Panc1 (cell line): ENCODE data around the gene NOC2L. TPM values are rescaled to one million over a fixed set of nuclear protein-coding genes. Genes with fewer than 3 reads are reported as not detected.

Experiments
- ATAC-seq: fragments of 200-7000 bp; cut with Tn5 transposase; 2 replicates; pipeline ENCODE4 v1.9.1; 2020; ENCODE audit warnings: mild to moderate bottlenecking, moderate library complexity
- BruUV-seq: library from RNA; stranded (reverse); fragments of 400-500 nt; replicated peaks from 2 replicates; lab custom pipeline; 2021; lab: Mats Ljungman, UMichigan
- CTCF ChIA-PET: fragments of 300-600 bp; sonication (Branson Sonifier 250); formaldehyde crosslinking; loops from one replicate; lab custom pipeline; 2022; ENCODE audit warnings: antibody characterized with exemption; lab: Charles Lee
- POLR2A ChIA-PET: fragments of 300-600 bp; sonication (Branson Sonifier 250); formaldehyde crosslinking; loops from one replicate; lab custom pipeline; 2022; ENCODE audit warnings: antibody characterized with exemption; lab: Charles Lee
- DNase-seq: peaks from one replicate; pipeline ENCODE4 v3.0.0-alpha.2; 2010; ENCODE audit warnings: low read depth, low spot score
- H3K27ac ChIP-seq: 2 replicates; pipeline ENCODE4 v1.5.1; 2011; ENCODE audit warnings: mild to moderate bottlenecking, low read length, inconsistent platforms
- H3K27me3 ChIP-seq: fragments of 200-500 bp; sonication (Bioruptor generic); 2 replicates; pipeline ENCODE4 v1.6.0; 2014; ENCODE audit warnings: low read length, inconsistent platforms; ENCODE audit not compliant: control insufficient read depth, insufficient read depth
- H3K36me3 ChIP-seq: fragments of 200-500 bp; sonication (Bioruptor generic); 2 replicates; pipeline ENCODE4 v1.5.1; 2014; ENCODE audit warnings: inconsistent platforms, mild to moderate bottlenecking, low read length, moderate library complexity; ENCODE audit not compliant: control insufficient read depth, insufficient read depth
- H3K4me1 ChIP-seq: 2 replicates; pipeline ENCODE4 v1.5.1; 2011; ENCODE audit warnings: inconsistent platforms, mild to moderate bottlenecking, low read length, moderate library complexity; ENCODE audit not compliant: control insufficient read depth, insufficient read depth
- H3K4me3 ChIP-seq, 2 experiments: 2 replicates each; pipeline ENCODE4 v1.5.1; 2011 to 2012; ENCODE audit warnings: low read depth in 2 of 2, low read length in 2 of 2, mild to moderate bottlenecking in 2 of 2, inconsistent platforms in 1 of 2, moderate library complexity in 1 of 2
- H3K9me3 ChIP-seq: fragments of 200-500 bp; sonication (Bioruptor generic); 2 replicates; pipeline ENCODE4 v1.5.1; 2014; ENCODE audit warnings: low read depth, mild to moderate bottlenecking, inconsistent platforms, low read length, moderate library complexity; ENCODE audit not compliant: control insufficient read depth, insufficient read depth
- CTCF ChIP-seq: fragments of 450-650 bp; IDR thresholded peaks from 2 replicates; pipeline ENCODE4 v1.5.1; 2017; ENCODE audit warnings: mild to moderate bottlenecking
- POLR2AphosphoS5 ChIP-seq: IDR thresholded peaks from 2 replicates; pipeline ENCODE4 v1.6.1; 2012; ENCODE audit warnings: mild to moderate bottlenecking, low read depth, low read length, moderate library complexity
- REST ChIP-seq, 2 experiments: IDR thresholded peaks; 2 replicates each; pipeline ENCODE4 v1.6.1; 2011 to 2012; ENCODE audit warnings: low read depth in 2 of 2, control low read depth in 1 of 2, low read length in 1 of 2, mild to moderate bottlenecking in 1 of 2, moderate library complexity in 1 of 2; ENCODE audit not compliant: insufficient read depth in 1 of 2
- SIN3A ChIP-seq: IDR thresholded peaks from 2 replicates; pipeline ENCODE4 v1.6.1; 2012; ENCODE audit warnings: low read depth, mild to moderate bottlenecking, low read length, moderate library complexity, borderline replicate concordance; ENCODE audit not compliant: insufficient read depth
- TCF7L2 ChIP-seq: IDR thresholded peaks from 2 replicates; pipeline ENCODE4 v1.6.1; 2011; ENCODE audit warnings: mild to moderate bottlenecking, low read depth, low read length, inconsistent platforms
- in situ Hi-C: cut with HindIII; loops from 2 replicates; pipeline ENCODE4 v1.10.0; 2016; ENCODE audit warnings: low sequenced_read_pairs, low pct_unique_long_range_greater_than_20kb
- intact Hi-C: fragments of 100-400 bp; cut with micrococcal nuclease; formaldehyde crosslinking; loops from one replicate; pipeline ENCODE4 v1.10.0; 2022; ENCODE audit not compliant: unreplicated experiment
- total RNA-seq: library from RNA; stranded (reverse); gene quantifications from one replicate; pipeline ENCODE4 v1.2.1, GENCODE V29; 2021; ENCODE audit not compliant: unreplicated experiment

Gene NOC2L
- total RNA-seq, 1 experiment from 2014 or later, result 193 TPM

GRCh38 chr1:942864-943533 lies 16.1 kb downstream of the NOC2L start:
- in situ Hi-C loops (no loop called here), intact Hi-C loops (loop anchor here (5.0 kb wide), 1 partner anchor 36 kb away; no protein-coding TSS in a partner anchor)
- POLR2A ChIA-PET, result interaction anchor here (0.6 kb wide), 3 partner anchors 11 to 328 kb away, joined by 3 to 4 read pairs (median 4); no protein-coding TSS in a partner anchor
- Histone ChIP-seq H3K4me1 (peaks cover 60% of the 10 kb centered on the region), H3K4me3 (peak overlapping the region; percentile 40 to 57), H3K9me3 (no peaks in the 10 kb centered on the region), H3K36me3 (no peaks in the 10 kb centered on the region), H3K27ac (peak overlapping the region; percentile 87), H3K27me3 (no peaks in the 10 kb centered on the region)
- ATAC-seq, result peak; percentile 5; the same call in 1 of the 2 replicates
- no peak for DNase-seq
- TF ChIP-seq REST (IDR thresholded peaks at IDR 0.05; ENCODE audit: insufficient read depth in 1 of 2, low read depth in 2 of 2, low read length in 1 of 2), result no peak
- TF ChIP-seq TCF7L2, result no peak
- peak; percentile 80 for TF ChIP-seq POLR2AphosphoS5
- peak; percentile 45; the same call in 1 of the 2 replicates for TF ChIP-seq SIN3A
- no peak for TF ChIP-seq CTCF
- CTCF ChIA-PET, result interaction anchor here (0.6 kb wide), 1 partner anchor 16 kb away, joined by 3 read pairs; the partner anchor contains the start of gene NOC2L
- no TSS peak for BruUV-seq

DNA sequence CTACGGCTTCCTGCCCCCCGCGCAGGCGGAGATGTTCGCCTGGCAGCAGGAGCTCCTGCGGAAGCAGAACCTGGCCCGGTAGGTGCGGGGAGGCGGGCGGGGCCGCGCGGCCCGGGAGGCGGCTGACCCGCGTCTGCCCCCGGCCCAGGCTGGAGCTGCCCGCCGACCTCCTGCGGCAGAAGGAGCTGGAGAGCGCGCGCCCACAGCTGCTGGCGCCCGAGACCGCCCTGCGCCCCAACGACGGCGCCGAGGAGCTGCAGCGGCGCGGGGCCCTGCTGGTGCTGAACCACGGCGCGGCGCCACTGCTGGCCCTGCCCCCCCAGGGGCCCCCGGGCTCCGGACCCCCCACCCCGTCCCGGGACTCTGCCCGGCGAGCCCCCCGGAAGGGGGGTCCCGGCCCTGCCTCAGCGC lies 16.6 kb downstream of the NOC2L start:
- POLR2A ChIA-PET, result interaction anchor here (0.6 to 1.0 kb wide), 3 partner anchors 12 to 329 kb away, joined by 3 to 4 read pairs (median 3); no protein-coding TSS in a partner anchor
- DNase-seq (no peak), ATAC-seq (peak; percentile 3; the same call in 1 of the 2 replicates)
- intact Hi-C loops, result loop anchor here (5.0 kb wide), 1 partner anchor 35 kb away; no protein-coding TSS in a partner anchor
- Histone ChIP-seq H3K36me3 (no peaks in the 10 kb centered on the region), H3K9me3 (no peaks in the 10 kb centered on the region), H3K4me1 (peaks cover 65% of the 10 kb centered on the region), H3K27ac (peak overlapping the region; percentile 87), H3K27me3 (no peaks in the 10 kb centered on the region), H3K4me3 (peak overlapping the region; percentile 40 to 57)
- in situ Hi-C loops, result no loop called here
- no TSS peak for BruUV-seq
- TF ChIP-seq CTCF (peak; percentile 38; the same call in 1 of the 2 replicates), REST (IDR thresholded peaks at IDR 0.05; ENCODE audit: insufficient read depth in 1 of 2, low read depth in 2 of 2, low read length in 1 of 2) (no peak)
- CTCF ChIA-PET, result interaction anchor here (0.6 kb wide), 2 partner anchors 17 to 1322 kb away, joined by 3 to 4 read pairs; partner anchors contain the start of gene NOC2L
